GM18526 (cell line): ENCODE measurements around the gene SEC61A1.

ENCODE experiments used
- POLR2A ChIP-seq: IDR thresholded peaks from 3 replicates; pipeline ENCODE4 v1.6.1; 2011; ENCODE audit not compliant: insufficient read length; ENCODE audit errors: extremely low read depth

SEC61A1 gene

GRCh38 chr3:128051837-128052594, at the start of gene SEC61A1:
Gene SEC61A1 (plus strand): TSS chr3:128052437. CDS start chr3:128052553, 116 bp downstream.
- TF ChIP-seq POLR2A, result peak; percentile 93

GRCh38 chr3:128004661-128005060, 47.6 kb upstream of the SEC61A1 start:
- no peak for TF ChIP-seq POLR2A

- TF ChIP-seq POLR2A, result no peak
These were observed 45.9 kb upstream of the SEC61A1 start for GRCh38 chr3:128006061-128007032.

GRCh38 chr3:128007033-128007424, 45.2 kb upstream of the SEC61A1 start:
- no peak for TF ChIP-seq POLR2A

DNA sequence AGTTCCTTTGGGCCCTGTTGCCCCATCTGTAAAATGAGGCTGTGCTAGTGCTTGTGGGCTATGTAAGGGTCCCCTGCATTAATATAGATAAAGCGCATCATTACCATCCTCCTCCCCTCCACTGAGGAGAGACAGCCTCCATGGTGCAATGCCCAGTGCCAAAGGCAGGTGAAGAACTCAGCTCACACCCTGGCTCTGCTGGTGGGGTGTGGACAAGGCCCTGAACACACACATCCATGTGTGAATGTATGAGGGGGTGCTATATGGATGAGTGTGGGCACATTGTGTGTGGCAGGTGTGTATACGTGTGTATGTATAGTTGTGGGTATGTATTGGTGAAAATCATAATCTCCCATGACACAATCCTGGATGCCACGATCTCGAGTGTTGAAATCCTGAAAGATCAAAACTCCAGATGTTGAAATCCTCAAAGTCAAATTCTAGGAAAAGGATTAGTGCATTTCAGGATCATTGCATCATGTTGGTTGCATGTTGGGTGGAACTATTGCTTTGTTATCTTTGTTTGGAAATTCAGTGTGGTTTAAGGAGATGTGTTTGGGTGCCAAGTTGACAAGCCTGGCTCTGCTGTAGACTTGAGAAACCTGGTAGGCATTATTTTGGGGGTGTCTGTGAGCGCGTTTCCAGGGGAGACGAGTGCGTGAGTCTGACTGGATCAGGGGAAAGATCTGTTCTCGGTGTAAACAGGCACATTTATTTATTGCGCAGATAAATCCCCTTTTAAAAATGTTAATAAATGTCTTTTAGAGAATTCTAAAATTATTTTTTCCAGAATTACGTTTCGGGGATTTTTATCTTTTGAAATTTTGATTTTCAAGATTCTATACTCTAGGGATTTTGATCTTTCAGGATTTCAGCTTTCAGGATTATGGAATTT, 42.0 kb upstream of the SEC61A1 start:
- no peak for TF ChIP-seq POLR2A

DNA sequence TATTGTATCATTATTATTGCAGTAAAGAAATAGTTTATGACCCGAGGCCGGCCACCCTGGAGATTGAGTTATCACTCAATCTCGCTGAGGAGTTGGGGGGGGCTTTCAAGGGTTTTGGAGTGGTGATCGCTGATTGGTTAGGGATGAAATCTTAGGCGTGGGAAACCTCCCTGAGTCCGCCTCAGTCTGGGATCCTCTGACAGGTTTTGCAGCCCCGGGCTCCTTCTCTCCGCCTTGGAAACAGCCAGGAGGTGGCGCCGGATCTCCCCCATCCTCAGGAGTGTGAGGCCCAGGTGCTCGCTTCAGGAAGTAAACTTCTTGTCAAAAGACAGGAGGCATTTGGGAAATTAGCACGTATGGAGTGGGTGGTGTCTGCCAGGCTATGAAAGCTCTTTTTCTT, 41.1 kb upstream of the SEC61A1 start:
- no peak for TF ChIP-seq POLR2A

- TF ChIP-seq POLR2A, result no peak
These were observed 40.2 kb upstream of the SEC61A1 start for GRCh38 chr3:128012050-128012449.

- TF ChIP-seq POLR2A, result no peak
These were observed 37.7 kb upstream of the SEC61A1 start for GRCh38 chr3:128014548-128014947.

DNA sequence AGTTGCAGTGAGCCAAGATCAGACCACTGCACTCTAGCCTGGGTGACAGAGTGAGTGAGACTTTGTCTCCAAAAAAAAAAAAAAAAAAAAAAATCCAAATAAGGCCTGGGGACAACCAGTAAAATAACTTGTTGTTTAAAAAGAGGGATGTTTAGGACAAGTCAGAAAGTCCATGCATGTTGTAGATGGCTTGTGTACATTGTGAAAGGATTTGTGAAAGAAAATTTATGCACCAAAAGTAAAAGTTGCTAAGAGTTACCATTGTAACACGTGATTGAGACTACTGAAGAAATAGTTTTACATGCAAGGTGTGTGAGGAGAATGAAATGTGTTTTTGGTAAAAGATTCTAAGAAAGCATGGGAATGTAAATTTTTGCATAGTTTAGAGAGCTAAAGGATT, 35.7 kb upstream of the SEC61A1 start:
- no peak for TF ChIP-seq POLR2A

GRCh38 chr3:128021768-128022372, 30.4 kb upstream of the SEC61A1 start:
- TF ChIP-seq POLR2A, result no peak

DNA sequence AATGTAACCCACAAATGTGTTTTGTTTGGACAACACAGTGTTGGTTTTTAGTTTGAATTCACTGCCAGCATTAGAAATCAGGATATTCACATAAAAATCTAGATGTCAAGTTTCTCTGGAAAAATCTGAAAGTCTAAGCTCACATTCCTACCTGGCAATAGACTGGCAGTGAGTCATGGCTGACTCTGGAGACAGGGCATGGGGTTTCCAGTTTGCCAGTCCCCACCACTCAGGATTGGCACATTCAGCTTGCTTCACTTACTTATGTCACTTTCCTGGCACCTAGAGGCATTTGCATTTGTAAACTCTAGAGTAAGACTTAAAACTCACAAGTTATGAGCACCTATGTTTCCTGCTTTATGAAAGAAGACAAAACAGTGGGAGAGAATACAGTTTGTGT, 19.1 kb upstream of the SEC61A1 start:
- TF ChIP-seq POLR2A, result no peak

DNA sequence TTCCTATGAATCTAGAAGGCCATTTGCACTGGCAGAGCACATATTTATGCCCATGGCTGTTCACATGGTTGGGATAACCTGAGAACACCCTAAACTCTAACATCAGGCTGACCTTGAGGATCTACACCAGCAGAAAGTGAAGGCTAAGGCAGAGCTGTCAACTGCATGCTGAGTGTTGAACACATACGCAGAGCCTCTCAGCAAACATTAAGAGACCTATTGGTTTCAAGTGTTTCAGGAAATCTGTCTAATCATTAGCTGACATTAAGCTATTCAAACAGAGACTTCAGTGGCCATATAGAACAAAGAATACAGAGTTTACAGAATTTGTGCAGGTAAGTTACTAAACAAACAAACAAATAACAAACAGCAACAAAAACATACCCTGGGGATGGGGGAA, 16.1 kb upstream of the SEC61A1 start:
- no peak for TF ChIP-seq POLR2A

DNA sequence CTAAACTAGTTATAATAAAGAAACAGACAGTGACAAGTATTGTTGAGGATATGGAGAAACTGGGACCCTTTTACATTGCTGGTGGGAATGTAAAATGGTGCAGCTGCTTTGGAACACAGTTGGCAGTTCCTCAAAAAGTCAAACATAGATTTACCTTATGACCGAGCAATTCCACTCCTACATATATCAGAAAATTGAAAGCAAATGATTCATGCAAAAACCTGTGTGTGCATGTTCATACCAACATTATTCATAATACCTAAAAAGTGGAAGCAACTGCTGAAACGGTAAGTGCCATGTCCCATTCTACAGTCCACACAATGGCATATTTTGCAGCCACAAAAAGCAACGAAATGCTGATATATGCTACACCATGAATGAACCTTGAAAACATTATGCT, 12.2 kb upstream of the SEC61A1 start:
- TF ChIP-seq POLR2A, result no peak

DNA sequence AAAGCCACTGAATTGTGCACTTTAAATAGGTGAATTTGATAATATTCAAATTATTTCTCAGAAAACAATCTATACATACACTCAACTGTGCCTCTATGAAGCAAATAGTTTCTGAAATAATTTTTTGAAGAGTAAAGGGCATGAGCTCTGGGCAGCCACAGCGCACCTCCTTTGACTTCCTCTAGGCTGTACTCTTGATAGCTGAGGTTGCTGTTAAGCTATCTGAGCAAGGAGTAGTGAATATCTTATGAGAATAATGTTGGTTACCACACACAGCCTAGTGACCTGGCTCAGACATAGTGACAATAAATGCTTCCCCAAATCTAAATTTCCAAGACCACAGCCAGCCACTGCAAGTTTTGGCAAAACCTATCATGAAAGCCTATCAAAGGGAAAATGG, 11.6 kb upstream of the SEC61A1 start:
- no peak for TF ChIP-seq POLR2A

DNA sequence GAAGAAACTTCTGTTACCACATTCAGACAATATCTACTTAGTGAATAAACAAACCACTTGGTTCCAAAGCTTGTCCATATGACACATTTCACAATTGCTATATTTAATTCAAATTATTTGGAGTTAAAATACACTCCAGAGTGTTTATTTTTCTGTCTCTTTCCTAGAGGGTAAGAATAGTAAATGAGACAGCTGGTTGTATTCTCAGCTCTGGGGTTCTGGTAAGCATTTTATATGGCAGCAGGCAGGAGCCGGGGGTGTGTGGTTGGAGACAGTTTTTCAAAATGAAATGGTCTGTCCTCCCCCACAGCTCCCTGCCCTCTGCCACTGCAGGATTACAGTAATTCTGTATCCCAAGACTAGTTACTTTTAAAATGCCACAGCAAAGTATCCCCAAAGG, 10.9 kb upstream of the SEC61A1 start:
- no peak for TF ChIP-seq POLR2A
